ENCODE results near the gene DOCK3.
"Not testable (repeated sequence)": the region's sequence is repeated elsewhere in the genome, so short reads cannot be mapped to it uniquely, and the experiment has no call there.

DOCK3 gene

DNA sequence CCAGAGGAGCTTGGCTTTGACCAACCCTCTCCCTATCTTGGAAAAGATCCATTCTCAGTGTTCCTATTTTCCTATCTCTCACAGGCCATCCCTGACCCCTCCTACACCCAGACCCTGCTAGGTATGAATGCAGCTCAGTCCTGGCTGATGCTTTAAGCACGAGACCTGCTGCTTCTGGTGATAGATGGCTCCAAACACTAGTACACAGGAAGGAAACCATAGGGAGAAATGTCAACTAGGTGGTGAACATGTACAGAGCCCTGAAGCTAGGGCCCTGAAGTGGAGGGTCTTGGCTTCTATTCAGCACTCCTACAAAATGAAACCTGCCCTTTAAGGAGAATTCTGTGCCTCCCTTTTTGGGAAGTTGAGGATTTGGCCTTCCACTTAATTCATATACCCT lies 662.9 kb downstream of the DOCK3 start:
- no peak for DNase-seq

- DNase-seq = no peak
Observed at GRCh38 chr3:51338632-51339031, 663.9 kb downstream of the DOCK3 start.

DNA sequence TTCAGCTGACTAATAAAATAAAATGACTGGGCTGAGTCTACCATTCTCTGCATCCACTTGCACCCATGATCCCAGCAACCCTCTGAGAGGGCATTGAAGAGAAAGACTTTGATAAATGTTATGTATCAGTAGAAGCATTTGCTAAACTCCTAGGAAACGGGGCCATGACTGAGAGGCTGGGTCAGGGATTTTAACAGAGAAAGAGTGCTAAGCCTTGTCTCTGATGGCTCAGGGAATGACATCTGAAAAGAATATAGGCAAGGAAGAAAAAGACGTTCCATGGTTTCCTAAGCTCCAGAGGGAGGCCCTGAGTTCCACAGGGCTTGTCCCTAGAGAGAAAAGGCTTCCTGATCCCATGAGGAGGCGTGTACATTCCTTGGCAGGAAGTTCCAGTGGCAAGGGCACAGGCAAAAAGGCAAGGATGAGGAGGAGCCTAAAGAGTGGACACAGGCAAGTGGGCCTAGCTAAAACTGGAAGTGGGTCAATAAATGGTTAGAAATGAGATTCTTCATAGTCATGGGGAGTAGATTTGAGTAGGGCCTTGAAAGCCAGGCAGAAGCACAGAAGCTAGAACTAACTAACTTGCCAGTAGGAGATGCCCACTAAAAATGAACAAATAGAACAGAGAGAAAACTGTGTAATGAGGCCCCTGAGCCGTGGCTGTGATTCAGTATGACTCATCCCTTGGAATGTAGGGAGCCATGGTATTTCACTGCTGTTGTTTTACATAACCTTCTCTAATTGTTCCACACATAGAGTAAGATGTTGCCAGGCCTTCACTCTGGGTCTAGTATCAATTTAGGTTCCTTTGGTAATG lies 665.5 kb downstream of the DOCK3 start:
- DNase-seq = no peak

GRCh38 chr3:51340989-51341636 lies 666.4 kb downstream of the DOCK3 start:
- no peak for DNase-seq

- no peak for DNase-seq
Observed at GRCh38 chr3:51343918-51344687, 669.4 kb downstream of the DOCK3 start.

- DNase-seq = no peak
Observed at GRCh38 chr3:51350751-51351150, 676.0 kb downstream of the DOCK3 start.

- DNase-seq = no peak
Observed at GRCh38 chr3:51353131-51353530, 678.4 kb downstream of the DOCK3 start.

- DNase-seq = peak; percentile 61
Observed at GRCh38 chr3:51353691-51354090, 679.0 kb downstream of the DOCK3 start.

DNA sequence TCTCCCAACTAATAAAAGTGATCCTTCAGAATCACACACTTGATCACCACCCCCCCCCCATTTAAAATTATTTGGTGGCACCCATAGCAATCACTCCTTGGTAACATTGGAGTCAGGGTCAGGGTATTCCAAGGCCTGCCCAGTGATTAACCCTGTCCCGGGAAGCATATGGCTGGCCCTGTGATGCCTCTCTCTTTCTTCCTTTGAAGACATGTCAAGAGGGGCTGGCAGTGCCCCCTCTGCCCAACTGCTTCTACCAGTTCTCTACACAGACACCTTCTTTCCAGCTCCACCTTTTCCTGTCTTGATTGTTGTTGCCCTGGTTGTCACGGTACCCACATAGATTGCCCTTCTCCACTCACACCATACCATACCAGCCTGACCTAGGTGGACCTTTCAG lies 679.4 kb downstream of the DOCK3 start:
- DNase-seq = no peak

GRCh38 chr3:51354731-51355615 lies 680.2 kb downstream of the DOCK3 start:
- DNase-seq = peak; percentile 40

DNA sequence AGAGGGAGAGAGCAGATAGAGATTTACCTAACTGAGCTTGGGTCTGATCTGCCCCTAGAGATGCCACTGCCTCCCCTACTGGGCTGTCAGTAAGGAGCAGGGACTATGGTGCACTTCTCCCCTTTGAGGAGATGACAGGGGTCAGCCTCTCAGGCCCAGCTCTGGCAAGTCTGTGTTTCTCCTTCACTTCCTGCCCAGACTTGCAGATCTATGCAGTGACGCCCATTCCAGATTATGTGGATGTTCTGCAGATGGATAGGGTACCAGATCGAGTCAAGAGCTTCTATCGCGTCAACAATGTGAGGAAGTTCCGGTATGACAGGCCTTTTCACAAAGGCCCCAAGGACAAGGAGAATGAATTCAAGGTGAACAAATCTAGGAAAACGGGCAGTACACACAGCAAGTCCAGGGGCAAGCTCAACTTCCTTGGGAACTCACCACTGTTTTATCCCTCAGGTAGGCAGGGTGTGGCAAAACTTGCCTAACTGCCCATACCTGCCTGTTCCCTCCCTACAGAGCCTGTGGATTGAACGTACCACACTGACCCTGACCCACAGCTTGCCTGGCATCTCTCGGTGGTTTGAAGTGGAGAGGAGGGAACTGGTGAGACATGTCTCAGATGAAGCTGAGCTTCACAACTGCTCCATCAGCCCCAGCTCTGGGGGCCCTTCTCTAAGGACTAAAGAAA lies 681.3 kb downstream of the DOCK3 start:
- DNase-seq = no peak

DNA sequence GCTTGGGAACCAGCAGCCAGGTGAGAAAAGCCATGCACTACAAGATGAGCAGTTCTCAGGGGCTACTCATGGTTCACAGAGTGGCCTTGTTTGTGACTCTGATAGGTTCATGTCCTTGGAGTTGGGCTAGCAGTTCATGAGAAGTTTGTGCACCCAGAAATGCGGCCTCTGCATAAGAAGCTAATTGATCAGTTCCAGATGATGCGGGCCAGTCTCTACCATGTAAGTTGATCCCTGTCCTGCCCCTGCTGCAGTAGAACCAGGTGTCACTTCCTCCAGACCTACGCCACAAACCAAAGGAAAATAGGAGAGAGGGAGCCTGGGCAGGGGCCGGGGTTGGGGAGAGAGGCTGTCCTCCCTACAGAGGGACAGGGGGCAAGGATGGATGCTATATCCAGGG lies 683.1 kb downstream of the DOCK3 start:
- DNase-seq = no peak

DNA sequence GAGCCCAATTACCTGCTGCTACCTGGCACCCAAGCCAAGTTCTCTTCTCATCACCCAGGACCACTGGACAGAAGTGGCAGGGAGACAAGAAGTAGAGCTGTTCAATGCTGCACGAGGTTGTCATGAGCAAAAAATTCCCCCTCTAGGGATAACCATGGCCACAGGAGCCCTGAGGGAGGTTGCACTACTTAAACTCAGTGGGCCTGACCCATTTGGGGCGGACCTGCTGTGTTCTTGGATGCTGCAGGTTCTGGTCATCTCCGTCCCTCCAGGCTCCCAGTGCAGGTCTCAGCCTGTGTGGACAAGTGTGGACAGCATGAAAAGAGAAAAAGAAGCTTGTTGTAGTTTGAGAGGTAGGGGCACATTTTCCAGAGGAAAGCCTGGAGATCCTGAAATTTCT lies 684.3 kb downstream of the DOCK3 start:
- no peak for DNase-seq

DNA sequence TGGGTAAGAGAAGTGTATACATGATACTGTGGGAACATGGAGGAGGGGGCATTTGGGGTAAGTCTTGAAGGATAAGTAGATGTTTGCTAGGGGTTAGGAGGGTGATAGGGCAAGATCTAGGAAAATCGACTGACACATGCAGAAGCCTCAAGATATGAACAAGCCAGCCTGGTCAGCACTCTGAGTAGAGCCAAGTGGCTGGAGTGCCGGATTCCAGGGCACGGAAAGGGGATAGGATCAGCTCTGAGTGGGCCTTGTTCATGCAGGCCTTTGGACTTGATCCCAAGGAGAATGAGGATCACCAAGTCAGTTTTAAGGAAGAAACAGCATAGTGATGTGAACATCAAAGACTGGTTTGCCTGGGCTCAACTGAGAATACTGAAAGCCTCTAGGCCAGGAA lies 686.1 kb downstream of the DOCK3 start:
- no peak for DNase-seq

DNA sequence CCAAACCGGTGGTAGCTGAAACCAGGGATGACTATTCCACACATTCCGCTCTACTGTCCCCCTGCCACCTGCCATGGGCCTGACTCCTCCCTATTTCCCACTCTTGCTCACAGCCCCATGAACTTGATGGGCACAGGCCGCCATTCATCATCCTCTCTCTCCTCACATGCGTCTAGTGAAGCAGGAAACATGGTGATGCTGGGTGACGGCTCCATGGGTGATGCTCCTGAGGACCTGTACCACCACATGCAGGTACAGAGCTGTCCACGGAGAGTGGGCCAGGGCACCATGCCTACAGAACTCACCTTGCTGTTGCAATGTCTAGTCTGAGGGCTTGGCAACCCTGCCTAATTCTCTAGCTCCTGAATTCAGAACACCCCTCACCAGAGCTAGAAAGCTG lies 687.0 kb downstream of the DOCK3 start:
- DNase-seq = no peak

- no peak for DNase-seq
Observed at GRCh38 chr3:51362476-51362875, 687.7 kb downstream of the DOCK3 start.

- DNase-seq = not testable (repeated sequence)
Observed at GRCh38 chr3:51368276-51368675, 693.5 kb downstream of the DOCK3 start.

DNA sequence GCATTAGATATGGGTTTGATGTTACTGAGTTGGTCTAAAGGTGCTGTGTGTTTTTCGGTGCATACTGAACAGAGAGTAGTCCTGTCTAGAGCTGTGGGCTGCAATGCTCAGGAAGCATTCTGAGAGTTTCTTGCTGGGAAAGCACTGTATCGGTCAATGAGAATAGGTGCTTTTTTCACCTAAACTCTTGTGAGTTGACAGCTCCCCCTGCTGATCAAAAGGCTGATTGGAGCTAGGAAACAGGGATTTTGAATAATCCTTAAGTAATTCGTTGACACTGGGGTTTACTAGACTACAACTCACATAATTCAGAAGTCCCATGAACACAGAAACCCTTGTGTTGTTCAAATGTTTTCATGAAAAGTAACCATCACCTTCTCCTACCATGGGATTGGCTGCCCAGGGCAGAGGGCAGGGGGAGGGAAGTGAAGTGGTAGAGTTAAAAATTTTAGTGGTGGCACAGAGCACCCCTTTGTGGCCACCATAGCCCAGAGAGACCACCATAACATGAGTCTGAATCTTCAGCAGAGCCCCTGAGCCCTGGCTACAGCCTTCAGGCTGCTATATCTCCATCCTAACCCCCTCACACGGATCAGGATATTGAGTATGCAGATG lies 697.3 kb downstream of the DOCK3 start:
- peak; percentile 88 for DNase-seq

DNA sequence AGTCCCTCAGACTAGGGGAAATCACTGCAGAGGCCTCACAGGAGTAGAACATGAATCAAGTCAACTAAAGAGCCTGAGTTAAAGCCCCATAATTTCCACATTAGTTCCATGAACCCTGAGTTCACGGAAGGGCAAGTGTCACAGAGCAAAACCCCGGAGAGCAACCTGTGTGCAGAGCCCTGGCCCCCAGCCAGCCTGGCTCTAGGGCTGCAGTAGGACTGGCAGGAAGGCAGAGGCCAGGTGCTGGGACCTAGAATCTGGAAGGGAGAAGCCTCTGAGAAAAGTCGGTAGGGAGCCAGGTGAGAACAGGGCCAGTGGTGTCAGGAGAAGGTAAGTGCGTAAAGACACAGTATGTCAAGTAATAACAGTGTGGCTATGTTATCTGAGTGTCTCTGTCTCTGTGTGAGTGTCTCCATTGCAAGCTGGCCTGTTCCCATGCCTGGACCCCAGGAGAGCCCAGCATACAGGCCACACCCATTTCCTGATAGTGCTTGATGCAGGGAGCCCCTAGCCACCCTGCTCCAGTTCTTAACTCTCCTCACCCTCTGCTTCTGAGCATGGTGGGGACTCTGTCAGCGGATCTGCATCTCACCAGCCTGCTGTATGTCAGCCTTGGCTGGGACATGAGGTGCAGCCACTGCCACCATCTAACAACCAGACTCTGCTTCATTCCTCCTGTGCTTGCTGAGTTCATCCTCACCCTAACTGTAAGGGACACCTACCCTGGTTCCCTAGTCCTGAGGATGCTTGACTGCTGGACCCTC lies 699.1 kb downstream of the DOCK3 start:
- DNase-seq = no peak

- no peak for DNase-seq
Observed at GRCh38 chr3:51374456-51374855, 699.7 kb downstream of the DOCK3 start.

DNA sequence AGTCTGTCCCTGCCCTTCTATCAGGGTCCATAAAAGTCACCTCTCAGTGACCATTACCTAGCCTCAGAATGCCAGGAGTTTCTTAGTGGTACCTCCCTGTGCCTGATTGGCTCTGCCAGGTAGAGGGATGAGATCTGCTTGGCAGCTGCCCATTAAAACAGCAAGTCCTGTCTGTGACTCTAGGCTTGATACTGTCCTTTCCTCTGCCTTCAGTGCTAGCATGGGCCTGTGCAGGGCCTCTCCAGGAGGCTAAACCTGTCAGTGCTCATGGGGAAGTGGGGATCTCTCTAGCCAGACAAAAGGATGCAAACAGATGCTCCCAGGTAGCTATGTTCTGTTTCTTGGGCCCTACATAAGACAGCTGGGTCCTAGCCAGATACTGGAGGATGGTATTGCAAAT lies 700.4 kb downstream of the DOCK3 start:
- DNase-seq = no peak

All from hematopoietic multipotent progenitor cell treated with erythropoietin and hydrocortisone succinate and interleukin-3 and kit ligand, for 4 days (in vitro differentiated cells).